Ishikawa (cell line): ENCODE data around the gene CELF2.

ENCODE experiments used
- MAX ChIP-seq: IDR thresholded peaks from 2 replicates; pipeline ENCODE4 v1.6.1; 2012
- RAD21 ChIP-seq: IDR thresholded peaks from 2 replicates; pipeline ENCODE4 v1.6.1; 2012; ENCODE audit warnings: low read depth
- REST ChIP-seq: IDR thresholded peaks from 2 replicates; pipeline ENCODE4 v1.6.1; 2012; ENCODE audit warnings: low read depth, mild to moderate bottlenecking
- ZBTB7A ChIP-seq: IDR thresholded peaks from 2 replicates; pipeline ENCODE4 v1.6.1; 2012; ENCODE audit warnings: low read depth

- no peak for TF ChIP-seq RAD21
- TF ChIP-seq ZBTB7A: no peak
- no peak for TF ChIP-seq MAX
- no peak for TF ChIP-seq REST
Observed at GRCh38 chr10:11108356-11108755, 90.7 kb downstream of the CELF2 start.
